ENCODE measurements around the gene RNF43. TPM values are rescaled to one million over a fixed set of nuclear protein-coding genes. Genes with fewer than 3 reads are reported as not detected.

Gene RNF43
- total RNA-seq, 2 experiments from 2014 or later, result 0.23 to 0.52 TPM

DNA sequence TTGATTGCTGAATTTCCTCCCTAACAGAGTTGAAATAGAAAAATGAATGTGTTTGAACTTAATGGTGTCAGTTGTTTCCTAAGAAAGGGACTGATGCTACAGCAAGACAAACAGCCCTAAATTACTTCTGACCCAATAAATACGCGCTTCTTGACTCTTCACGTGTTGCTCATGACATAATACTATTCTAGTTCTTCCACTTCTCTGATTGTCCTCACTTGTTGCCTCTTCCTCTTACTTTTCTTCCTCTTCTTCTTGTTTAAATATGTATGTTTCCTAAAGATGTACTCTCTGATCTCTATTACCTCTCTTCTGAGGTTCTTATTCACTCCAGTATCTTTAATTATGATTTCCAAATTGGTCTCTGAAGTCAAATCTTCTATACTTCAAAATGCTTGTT is 32.4 kb downstream of the RNF43 start:
- Mint-ChIP-seq H3K4me3 (no peak overlapping the region), H3K9me3 (ENCODE audit: low read depth) (no peaks in the 10 kb centered on the region), H3K27me3 (peaks cover 2% of the 10 kb centered on the region), H3K4me1 (peaks cover 26% of the 10 kb centered on the region), H3K36me3 (peaks cover 2% of the 10 kb centered on the region), H3K27ac (no peak overlapping the region)
- DNase-seq (no peak), ATAC-seq (no peak)
- CTCF ChIA-PET, result interaction anchor here (0.5 kb wide), 1 partner anchor 421 kb away, joined by 3 read pairs; no protein-coding TSS in a partner anchor

DNA sequence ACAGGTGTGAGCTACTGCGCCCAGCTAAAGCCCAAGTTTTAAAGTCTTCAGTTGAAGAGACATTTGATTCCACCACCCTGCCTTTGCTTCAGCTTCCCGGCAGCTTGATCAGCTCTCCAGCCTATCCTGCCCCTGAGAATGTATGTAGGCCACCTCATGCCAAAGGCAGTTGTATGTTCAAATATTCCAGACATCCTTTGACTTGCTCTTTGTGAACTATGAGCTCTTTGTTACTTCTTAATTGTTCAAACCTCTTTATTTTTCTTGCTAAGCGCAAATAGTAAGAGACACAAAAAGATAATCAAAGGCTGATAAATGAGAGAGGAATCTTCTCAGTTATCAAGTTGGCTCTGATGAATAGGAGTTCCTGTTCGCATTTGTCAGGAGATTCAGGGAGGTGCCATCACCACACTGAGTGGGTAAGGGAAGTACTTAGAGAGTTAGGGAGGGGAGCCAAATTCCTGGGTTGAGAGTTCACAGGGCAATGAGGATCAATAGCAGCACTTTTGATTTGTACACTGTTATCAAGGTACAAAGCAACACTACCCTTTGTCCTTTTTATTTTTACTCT is 33.4 kb downstream of the RNF43 start:
- CTCF ChIA-PET, result no interaction called here
- Mint-ChIP-seq H3K4me1 (peaks cover 33% of the 10 kb centered on the region), H3K27me3 (no peaks in the 10 kb centered on the region), H3K36me3 (peaks cover 2% of the 10 kb centered on the region), H3K27ac (no peak overlapping the region), H3K4me3 (no peak overlapping the region), H3K9me3 (ENCODE audit: low read depth) (no peaks in the 10 kb centered on the region)
- DNase-seq (no peak), ATAC-seq (no peak)

DNA sequence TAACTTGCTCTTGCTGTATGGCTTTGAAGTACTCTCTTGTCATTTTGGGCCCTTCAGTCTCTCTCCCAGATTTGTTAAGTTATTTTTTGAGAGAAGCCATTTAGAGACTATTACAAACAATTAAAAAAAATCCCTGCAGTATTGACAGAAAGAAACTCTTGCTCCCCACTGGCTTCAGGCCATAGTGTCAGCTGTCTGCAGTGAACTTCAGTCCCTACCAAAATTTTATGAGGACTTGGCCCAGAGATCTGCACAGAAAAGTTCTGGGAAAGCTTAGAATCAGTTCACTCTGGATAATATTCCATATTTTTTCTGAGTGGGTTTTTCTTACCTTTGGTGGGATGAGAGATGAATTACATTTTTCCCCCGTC is 34.5 kb downstream of the RNF43 start:
- CTCF ChIA-PET, result interaction anchor here (1.4 to 1.8 kb wide), 2 partner anchors 17 to 31 kb away, joined by 3 to 5 read pairs; partner anchors contain the start of gene SUPT4H1
- DNase-seq (no peak), ATAC-seq (no peak)
- no peaks in the 10 kb centered on the region for H3K27me3 Mint-ChIP-seq
- H3K36me3 Mint-ChIP-seq, result peaks cover 2% of the 10 kb centered on the region
- peak overlapping the region; percentile 54 for H3K27ac Mint-ChIP-seq
- no peaks in the 10 kb centered on the region for H3K9me3 Mint-ChIP-seq (ENCODE audit: low read depth)
- H3K4me3 Mint-ChIP-seq, result no peak overlapping the region
- H3K4me1 Mint-ChIP-seq, result peaks cover 33% of the 10 kb centered on the region

DNA sequence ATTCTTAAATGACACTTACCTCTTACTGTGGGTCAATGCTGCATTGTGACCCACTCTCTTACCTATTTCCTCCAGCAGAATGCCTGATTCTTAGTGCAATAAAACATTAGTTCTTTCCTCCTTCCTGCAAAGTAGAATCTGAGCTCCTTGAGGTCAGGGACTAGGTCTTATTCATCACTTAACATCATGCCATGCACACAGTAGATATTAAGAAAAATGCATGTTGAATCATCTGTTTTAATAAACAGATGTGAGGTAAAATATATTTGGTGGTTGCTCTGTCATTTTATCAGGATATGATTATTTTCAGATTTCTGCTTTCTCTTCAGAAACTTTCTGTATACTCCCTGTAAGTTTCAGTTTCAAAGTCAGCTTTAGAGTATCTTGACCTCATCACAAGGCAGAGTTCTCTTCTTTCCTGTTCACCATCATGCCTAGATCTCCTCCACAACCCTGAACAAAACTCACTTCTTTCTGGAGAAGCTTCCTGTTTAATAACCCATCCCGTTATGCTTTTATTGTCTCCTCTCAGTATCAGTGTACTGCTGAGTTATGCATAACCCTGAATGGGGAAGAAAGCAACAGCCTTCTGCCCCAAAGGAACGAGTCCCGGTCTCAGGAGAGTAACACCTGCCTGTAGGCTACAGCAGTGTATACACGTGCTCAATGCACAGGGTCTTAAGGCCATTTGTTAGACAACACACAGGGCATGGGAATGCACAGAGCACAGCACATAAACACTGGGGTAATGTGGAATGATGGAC is 35.0 kb downstream of the RNF43 start:
- H3K4me3 Mint-ChIP-seq, result peak overlapping the region; percentile 13
- DNase-seq, result no peak
- H3K4me1 Mint-ChIP-seq, result peaks cover 31% of the 10 kb centered on the region
- no peaks in the 10 kb centered on the region for H3K27me3 Mint-ChIP-seq
- H3K9me3 Mint-ChIP-seq (ENCODE audit: low read depth), result no peaks in the 10 kb centered on the region
- ATAC-seq, result peak; percentile 81
- H3K27ac Mint-ChIP-seq, result peak overlapping the region; percentile 54
- H3K36me3 Mint-ChIP-seq, result peaks cover 2% of the 10 kb centered on the region
- CTCF ChIA-PET, result interaction anchor here (1.0 to 1.8 kb wide), 5 partner anchors 17 to 65 kb away, joined by 3 to 5 read pairs (median 4); partner anchors contain the start of genes RNF43 and SUPT4H1

DNA sequence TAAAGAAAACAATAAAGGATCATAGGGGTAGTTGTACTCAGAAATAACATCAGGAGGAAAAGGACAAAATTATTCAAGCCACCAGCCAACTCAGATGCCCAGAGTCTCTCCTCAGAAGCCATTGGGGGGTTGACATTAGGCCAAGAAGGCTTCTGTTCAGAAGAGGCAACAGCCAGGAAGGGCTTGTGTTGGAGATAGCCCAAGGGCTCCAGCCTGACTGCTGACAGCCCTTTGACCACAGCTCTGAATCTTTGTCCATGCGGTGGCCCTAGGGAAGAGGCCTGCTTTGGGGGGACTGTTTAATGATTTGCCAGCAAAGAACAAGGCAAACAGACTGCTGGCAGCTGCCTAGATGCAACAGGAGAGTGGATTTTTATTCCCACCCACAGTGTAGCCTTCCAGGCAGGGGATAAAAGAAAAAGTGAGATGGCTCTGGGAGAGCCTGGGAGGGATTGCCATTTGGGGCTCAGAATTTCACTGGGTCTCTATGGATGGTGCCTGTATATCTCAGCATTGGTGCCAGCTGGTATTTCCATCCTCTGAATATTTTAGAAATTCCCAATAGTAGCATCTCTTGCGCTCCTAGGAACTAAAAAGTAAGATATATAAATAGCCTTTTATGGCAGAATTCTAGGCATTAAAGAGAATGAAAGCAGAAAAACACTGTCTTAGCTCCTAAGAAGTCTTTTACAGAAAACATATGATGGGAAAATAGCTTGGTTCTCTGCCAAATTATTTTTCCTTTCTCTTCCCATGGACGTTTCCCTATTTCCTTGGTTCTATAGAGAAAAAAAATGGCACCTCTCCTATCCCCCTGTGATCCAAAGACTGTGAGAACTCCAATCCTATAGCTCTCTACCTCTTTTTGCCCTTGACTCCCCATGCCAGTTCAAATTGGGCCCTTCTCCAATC is 36.0 kb downstream of the RNF43 start:
- no peak overlapping the region for H3K4me3 Mint-ChIP-seq
- H3K27ac Mint-ChIP-seq, result peak overlapping the region; percentile 54
- no peak for ATAC-seq

DNA sequence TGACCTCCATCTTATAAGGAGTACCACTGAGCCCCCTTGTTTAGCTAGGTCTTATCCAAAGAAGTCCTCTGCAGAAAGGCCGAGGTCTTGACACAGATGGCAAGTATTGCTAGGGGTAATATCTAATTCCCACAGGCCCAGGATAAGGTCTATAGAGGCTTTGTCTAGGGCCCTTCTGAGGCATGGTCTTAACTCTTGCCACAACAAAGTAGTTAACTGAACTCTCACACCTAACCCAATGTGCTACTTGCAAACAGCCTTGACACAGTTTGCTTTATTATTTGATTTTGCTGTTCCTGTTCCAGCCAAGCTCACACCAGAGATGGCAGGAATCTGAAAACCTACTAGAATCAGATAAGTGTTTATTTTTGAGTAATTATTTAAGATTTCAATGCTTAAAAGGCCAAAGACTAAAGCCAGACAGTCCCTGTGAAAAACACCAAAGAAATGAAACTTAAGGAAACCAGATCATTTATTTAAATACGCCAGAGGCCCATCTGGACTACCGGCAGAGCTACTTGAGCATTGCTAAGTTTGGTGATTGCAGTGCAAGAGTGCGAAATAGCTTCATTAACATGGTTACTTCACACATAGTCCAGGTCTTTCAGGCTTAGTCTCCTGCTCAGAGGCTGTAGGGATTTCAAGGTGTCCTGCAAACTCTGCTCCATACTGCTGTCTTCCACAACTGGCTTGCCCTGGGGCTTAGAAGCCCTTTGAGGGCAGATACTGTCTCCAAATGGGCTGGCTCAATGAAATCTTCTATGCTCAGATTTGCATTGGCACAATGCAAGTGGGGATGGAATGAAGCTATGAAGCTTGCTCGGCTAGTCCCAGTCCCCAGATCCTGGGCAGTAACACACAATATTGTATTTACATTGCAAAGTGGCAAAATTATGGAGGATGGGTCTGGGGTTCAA is 36.9 kb downstream of the RNF43 start:
- CTCF ChIA-PET, result interaction anchor here (1.3 to 1.7 kb wide), 3 partner anchors 34 to 130 kb away, joined by 4 to 5 read pairs (median 4); no protein-coding TSS in a partner anchor
- ATAC-seq, result no peak
- peaks cover 2% of the 10 kb centered on the region for H3K36me3 Mint-ChIP-seq
- H3K27me3 Mint-ChIP-seq, result no peaks in the 10 kb centered on the region
- H3K4me1 Mint-ChIP-seq, result peaks cover 29% of the 10 kb centered on the region
- no peak for DNase-seq
- no peak overlapping the region for H3K4me3 Mint-ChIP-seq
- H3K27ac Mint-ChIP-seq, result no peak overlapping the region
- no peaks in the 10 kb centered on the region for H3K9me3 Mint-ChIP-seq (ENCODE audit: low read depth)

More for the DNA sequence above, 36.0 kb downstream of the RNF43 start:
- CTCF ChIA-PET, result interaction anchor here (0.6 to 1.8 kb wide), 6 partner anchors 18 to 71 kb away, joined by 3 to 5 read pairs (median 4); partner anchors contain the start of genes RNF43 and SUPT4H1
- DNase-seq, result no peak
- Mint-ChIP-seq H3K9me3 (ENCODE audit: low read depth) (no peaks in the 10 kb centered on the region), H3K27me3 (no peaks in the 10 kb centered on the region), H3K4me1 (peaks cover 29% of the 10 kb centered on the region), H3K36me3 (peaks cover 2% of the 10 kb centered on the region)

DNA sequence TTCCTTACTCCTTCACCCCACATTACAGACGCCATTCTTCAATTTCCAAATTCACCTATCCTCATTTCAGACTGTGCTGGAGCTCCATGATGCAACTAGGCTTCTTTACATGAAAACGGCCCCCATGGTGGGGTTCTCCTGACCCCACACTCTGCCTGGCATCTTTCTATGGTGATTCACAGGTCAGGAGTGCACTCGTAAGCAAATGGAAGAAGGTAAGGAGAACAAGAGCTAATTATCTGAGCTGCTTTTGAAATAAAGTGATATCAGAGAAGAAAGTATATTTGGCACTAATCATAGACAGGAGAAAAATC is 37.9 kb downstream of the RNF43 start:
- H3K36me3 Mint-ChIP-seq, result peaks cover 2% of the 10 kb centered on the region
- H3K9me3 Mint-ChIP-seq (ENCODE audit: low read depth), result no peaks in the 10 kb centered on the region
- no peak overlapping the region for H3K4me3 Mint-ChIP-seq
- CTCF ChIA-PET, result interaction anchor here (0.9 to 1.7 kb wide), 5 partner anchors 28 to 129 kb away, joined by 3 to 5 read pairs (median 4); partner anchors contain the start of gene SUPT4H1
- H3K4me1 Mint-ChIP-seq, result peaks cover 29% of the 10 kb centered on the region
- no peaks in the 10 kb centered on the region for H3K27me3 Mint-ChIP-seq
- no peak for ATAC-seq
- no peak for DNase-seq
- H3K27ac Mint-ChIP-seq, result no peak overlapping the region

DNA sequence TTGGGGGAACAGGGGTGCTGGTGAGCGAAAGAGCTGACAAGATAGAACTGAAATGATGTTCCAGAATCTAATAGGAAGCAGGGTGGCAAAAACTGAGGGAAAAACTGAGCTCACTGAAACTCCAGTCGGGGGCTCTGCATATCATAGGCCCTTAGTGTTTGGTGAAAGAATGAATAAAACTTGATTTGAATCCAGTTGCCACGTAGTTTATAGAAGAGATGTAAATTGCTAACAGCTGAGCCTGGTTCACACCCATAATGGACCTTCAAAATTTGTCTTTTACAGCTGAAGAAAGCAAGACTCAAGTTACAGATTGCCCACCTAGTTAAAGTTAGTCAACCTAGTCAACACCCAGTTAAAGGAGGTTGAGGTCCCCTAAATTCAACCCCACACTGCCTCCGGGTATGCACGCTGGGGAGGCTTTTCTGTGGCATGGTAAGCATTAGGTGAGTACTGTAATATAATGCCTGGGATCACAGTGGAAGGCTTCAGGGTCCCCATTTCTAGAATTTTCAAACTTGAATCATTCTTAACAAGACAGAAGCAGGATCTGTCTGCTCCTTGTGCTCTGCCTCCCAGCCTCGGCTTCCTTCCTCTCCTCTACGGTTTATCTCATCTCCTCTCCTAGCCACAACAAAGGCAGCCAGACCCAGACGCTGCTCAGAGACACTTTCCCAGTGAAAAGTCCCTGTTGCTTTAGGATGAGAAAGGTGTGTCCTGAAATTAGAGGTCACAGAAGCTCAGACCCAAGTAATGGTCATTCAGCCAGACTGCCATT is 38.4 kb downstream of the RNF43 start:
- no peak overlapping the region for H3K4me3 Mint-ChIP-seq
- no peak overlapping the region for H3K27ac Mint-ChIP-seq
- CTCF ChIA-PET, result interaction anchor here (0.9 to 1.7 kb wide), 6 partner anchors 9 to 129 kb away, joined by 3 to 5 read pairs (median 4); partner anchors contain the start of gene SUPT4H1
- H3K9me3 Mint-ChIP-seq (ENCODE audit: low read depth), result no peaks in the 10 kb centered on the region
- ATAC-seq (no peak), DNase-seq (no peak)
- H3K4me1 Mint-ChIP-seq, result peaks cover 29% of the 10 kb centered on the region
- H3K36me3 Mint-ChIP-seq, result peaks cover 2% of the 10 kb centered on the region
- H3K27me3 Mint-ChIP-seq, result no peaks in the 10 kb centered on the region

DNA sequence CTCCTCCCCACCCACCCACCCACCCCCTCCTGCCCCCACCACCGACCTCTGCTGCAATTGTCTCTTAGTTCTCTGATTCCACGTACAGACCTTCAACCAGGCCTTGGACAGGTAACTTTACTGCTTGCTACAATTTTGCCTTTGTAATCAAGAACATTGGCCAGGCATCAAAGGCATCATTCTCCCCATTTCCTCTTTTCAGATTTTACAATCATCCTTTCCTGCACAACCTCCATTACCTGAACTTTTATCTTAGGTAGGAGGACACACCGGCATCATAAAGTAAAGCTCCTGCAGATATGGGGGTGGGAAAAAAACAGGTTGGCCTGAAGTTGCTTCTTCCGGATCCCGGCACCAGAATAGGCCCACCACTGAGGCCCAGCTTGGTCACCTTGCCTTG is 39.7 kb downstream of the RNF43 start:
- peaks cover 2% of the 10 kb centered on the region for H3K36me3 Mint-ChIP-seq

DNA sequence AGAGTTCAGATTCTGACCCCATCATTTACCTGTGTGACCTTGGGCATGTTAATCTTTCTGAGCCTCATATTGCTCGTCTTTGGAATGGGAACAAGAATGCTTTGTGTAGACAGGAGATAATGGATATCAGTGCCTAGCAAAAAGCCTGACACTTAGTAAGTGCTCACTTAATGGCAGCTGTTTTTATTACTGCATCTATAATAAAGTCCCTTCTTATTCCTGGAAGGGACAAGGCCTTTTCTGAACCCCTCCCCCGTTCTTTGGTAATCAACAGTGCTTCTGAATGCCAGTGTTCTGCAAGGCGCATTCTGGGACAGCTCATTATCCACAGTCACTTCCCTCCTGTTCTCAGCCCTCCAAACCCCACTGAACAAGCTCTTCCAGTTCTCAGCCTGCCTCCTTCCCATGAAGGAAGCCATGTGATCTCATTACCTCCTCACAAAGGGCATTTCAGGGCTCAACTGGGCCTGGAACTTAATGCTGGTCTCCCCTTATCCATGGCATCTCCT is 40.2 kb downstream of the RNF43 start:
- H3K9me3 Mint-ChIP-seq (ENCODE audit: low read depth), result no peaks in the 10 kb centered on the region
- no peak overlapping the region for H3K4me3 Mint-ChIP-seq
- ATAC-seq (no peak), DNase-seq (no peak)
- H3K27ac Mint-ChIP-seq, result no peak overlapping the region
- no peaks in the 10 kb centered on the region for H3K27me3 Mint-ChIP-seq
- CTCF ChIA-PET, result no interaction called here
- peaks cover 23% of the 10 kb centered on the region for H3K4me1 Mint-ChIP-seq
- peaks cover 2% of the 10 kb centered on the region for H3K36me3 Mint-ChIP-seq

More for the DNA sequence above, 39.7 kb downstream of the RNF43 start:
- ATAC-seq (no peak), DNase-seq (no peak)
- Mint-ChIP-seq H3K9me3 (ENCODE audit: low read depth) (no peaks in the 10 kb centered on the region), H3K27ac (no peak overlapping the region), H3K4me3 (no peak overlapping the region), H3K4me1 (peaks cover 25% of the 10 kb centered on the region), H3K27me3 (no peaks in the 10 kb centered on the region)
- CTCF ChIA-PET, result no interaction called here

DNA sequence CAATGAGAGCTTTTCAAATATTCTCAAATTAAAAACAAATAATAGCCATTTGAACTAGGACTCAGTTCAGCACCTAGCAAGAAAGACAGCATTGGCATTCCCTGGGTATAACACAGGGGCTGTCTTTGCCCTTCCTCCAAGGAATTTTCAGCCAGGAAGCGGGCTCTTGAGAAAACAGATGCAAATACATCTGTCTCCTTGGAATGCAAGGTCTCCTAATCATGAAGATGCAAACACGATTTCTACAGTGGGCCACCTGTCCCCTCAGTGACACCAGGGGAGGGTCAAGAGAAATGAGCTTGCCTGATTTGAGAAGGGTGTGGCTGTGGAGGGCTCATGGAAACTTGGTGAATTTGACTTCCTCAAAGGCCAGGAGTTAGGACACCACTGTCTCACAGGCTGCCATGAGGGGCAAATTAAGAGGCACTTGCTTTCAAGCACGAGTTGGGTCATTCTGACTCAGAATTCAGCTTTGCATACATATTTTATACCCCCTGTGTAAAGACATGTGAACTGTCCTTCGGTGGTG is 40.8 kb downstream of the RNF43 start:
- Mint-ChIP-seq H3K36me3 (no peaks in the 10 kb centered on the region), H3K27me3 (no peaks in the 10 kb centered on the region), H3K4me3 (no peak overlapping the region), H3K27ac (no peak overlapping the region), H3K4me1 (peaks cover 18% of the 10 kb centered on the region), H3K9me3 (ENCODE audit: low read depth) (no peaks in the 10 kb centered on the region)
- no peak for DNase-seq
- CTCF ChIA-PET, result no interaction called here
- no peak for ATAC-seq

Data from activated CD8-positive, alpha-beta memory T cell treated with anti-CD3 and anti-CD28 coated beads, Interleukin-2, amount 10 ng/mL, durations not matched to agents 7 days and 5 days (primary cell).